Measurements from ENCODE around the gene KCNH2.

GRCh38 chr7:150912427-150912826, 65.7 kb downstream of the KCNH2 start:
- TF ChIP-seq CTCF (IDR thresholded peaks at IDR 0.05) (no peak), POLR2A (IDR thresholded peaks at IDR 0.05) (no peak)

Data from adrenal gland (tissue), 5 donors.